Neural progenitor cell (in vitro differentiated cells): ENCODE measurements around the gene PCDHGB6. TPM values are rescaled to one million over a fixed set of nuclear protein-coding genes. Genes with fewer than 3 reads are reported as not detected.
A peak's percentile ranks its signal among the peaks of the same experiment; 100 is the strongest.
"Not testable (repeated sequence)": the region's sequence is repeated elsewhere in the genome, so short reads cannot be mapped to it uniquely, and the experiment has no call there.

ENCODE experiments used
- DNase-seq: peaks from one replicate; pipeline ENCODE4 v3.0.0-alpha.2; 2016; ENCODE audit warnings: low spot score
- H2AFZ ChIP-seq: fragments of 200-600 bp; sonication (generic); replicated peaks from 2 replicates; pipeline ENCODE4 v1.6.1; 2016; ENCODE audit warnings: antibody characterized with exemption
- H3F3A ChIP-seq: fragments of 200-600 bp; sonication (generic); 2 replicates; pipeline ENCODE4 v1.6.1; 2016; ENCODE audit warnings: antibody characterized with exemption, low read depth
- H3K27ac ChIP-seq: fragments of 200-600 bp; sonication (generic); 2 replicates; pipeline ENCODE4 v1.5.1; 2016; ENCODE audit warnings: mild to moderate bottlenecking
- H3K27me3 ChIP-seq: fragments of 200-600 bp; sonication (generic); 2 replicates; pipeline ENCODE4 v1.6.1; 2016; ENCODE audit warnings: mild to moderate bottlenecking, moderate library complexity
- H3K36me3 ChIP-seq: fragments of 200-600 bp; sonication (generic); 2 replicates; pipeline ENCODE4 v1.5.1; 2016
- H3K4me1 ChIP-seq: fragments of 200-600 bp; sonication (generic); 2 replicates; pipeline ENCODE4 v1.6.1; 2016; ENCODE audit warnings: mixed run types
- H3K4me2 ChIP-seq: fragments of 200-600 bp; sonication (generic); 2 replicates; pipeline ENCODE4 v1.6.1; 2016
- H3K4me3 ChIP-seq: fragments of 200-600 bp; sonication (generic); 2 replicates; pipeline ENCODE4 v1.5.1; 2016
- H3K79me2 ChIP-seq: fragments of 200-600 bp; sonication (generic); 2 replicates; pipeline ENCODE4 v1.6.1; 2016; ENCODE audit warnings: low read depth
- H3K9ac ChIP-seq: fragments of 200-600 bp; sonication (generic); 2 replicates; pipeline ENCODE4 v1.6.1; 2016
- H3K9me3 ChIP-seq: fragments of 200-600 bp; sonication (generic); 2 replicates; pipeline ENCODE4 v1.5.1; 2016; ENCODE audit warnings: low read depth
- H4K20me1 ChIP-seq: fragments of 200-600 bp; sonication (generic); 2 replicates; pipeline ENCODE4 v1.6.1; 2016; ENCODE audit warnings: low read depth
- H3K27ac Mint-ChIP-seq: 3 replicates; pipeline ENCODE4 v1.8.0; 2021; ENCODE audit warnings: mixed read lengths
- H3K27me3 Mint-ChIP-seq: 2 replicates; pipeline ENCODE4 v1.8.0; 2022; ENCODE audit warnings: low read depth, mild to moderate bottlenecking, inconsistent platforms, moderate library complexity, mixed read lengths; ENCODE audit not compliant: insufficient read depth
- H3K36me3 Mint-ChIP-seq: 3 replicates; pipeline ENCODE4 v1.8.0; 2021; ENCODE audit warnings: mixed read lengths
- H3K4me1 Mint-ChIP-seq: 3 replicates; pipeline ENCODE4 v1.8.0; 2021; ENCODE audit warnings: mixed read lengths
- H3K4me3 Mint-ChIP-seq: 3 replicates; pipeline ENCODE4 v1.8.0; 2021; ENCODE audit warnings: mild to moderate bottlenecking, moderate library complexity, mixed read lengths
- H3K9me3 Mint-ChIP-seq: 3 replicates; pipeline ENCODE4 v1.8.0; 2020; ENCODE audit warnings: mixed read lengths
- CTCF ChIP-seq: fragments of 200-600 bp; sonication (generic); IDR thresholded peaks from 2 replicates; pipeline ENCODE4 v1.5.1; 2017; ENCODE audit warnings: antibody characterized with exemption, mild to moderate bottlenecking
- EZH2 ChIP-seq: fragments of 200-600 bp; sonication (generic); IDR thresholded peaks from 2 replicates; pipeline ENCODE4 v1.6.1; 2017; ENCODE audit warnings: antibody characterized with exemption, mild to moderate bottlenecking, moderate library complexity
- EZH2phosphoT487 ChIP-seq: fragments of 200-600 bp; sonication (generic); IDR thresholded peaks from 2 replicates; pipeline ENCODE4 v1.6.1; 2017; ENCODE audit warnings: antibody characterized with exemption
- total RNA-seq: library from RNA; depleted of rRNA; stranded (reverse); fragments of >200 nt; gene quantifications from 2 replicates; pipeline ENCODE4 v1.2.3, GENCODE V29; 2015; ENCODE audit warnings: low replicate concordance

The PCDHGB6 gene
- total RNA-seq, 1 donor from 2014 or later: 13.2 TPM

DNA sequence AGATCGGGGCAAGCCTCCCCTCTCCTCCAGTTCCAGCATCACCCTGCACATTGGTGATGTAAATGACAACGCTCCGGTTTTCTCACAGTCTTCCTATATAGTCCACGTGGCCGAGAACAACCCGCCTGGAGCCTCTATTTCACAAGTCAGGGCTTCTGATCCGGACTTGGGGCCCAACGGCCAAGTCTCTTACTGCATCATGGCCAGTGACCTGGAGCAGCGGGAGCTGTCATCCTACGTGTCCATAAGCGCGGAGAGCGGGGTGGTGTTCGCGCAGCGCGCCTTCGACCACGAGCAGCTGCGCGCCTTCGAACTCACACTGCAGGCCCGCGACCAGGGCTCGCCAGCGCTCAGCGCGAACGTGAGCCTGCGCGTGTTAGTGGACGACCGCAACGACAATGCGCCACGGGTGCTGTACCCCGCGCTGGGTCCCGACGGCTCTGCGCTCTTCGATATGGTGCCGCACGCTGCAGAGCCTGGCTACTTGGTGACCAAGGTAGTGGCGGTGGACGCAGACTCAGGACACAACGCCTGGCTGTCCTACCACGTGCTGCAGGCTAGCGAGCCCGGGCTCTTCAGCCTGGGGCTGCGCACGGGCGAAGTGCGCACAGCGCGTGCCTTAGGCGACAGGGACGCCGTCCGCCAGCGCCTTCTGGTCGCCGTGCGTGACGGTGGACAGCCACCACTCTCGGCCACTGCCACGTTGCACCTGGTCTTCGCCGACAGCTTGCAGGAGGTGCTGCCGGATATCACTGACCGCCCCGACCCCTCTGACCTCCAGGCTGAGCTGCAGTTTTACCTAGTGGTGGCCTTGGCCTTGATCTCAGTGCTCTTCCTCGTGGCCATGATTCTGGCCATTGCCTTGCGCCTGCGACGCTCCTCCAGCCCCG, 18.4 kb upstream of the PCDHGB6 start:
- Histone ChIP-seq H3K4me3 (no peak overlapping the region), H3K4me2 (no peak overlapping the region), H3K27me3 (no peaks in the 10 kb centered on the region), H3K4me1 (no peaks in the 10 kb centered on the region), H4K20me1 (no peaks in the 10 kb centered on the region), H3F3A (peaks cover 7% of the 10 kb centered on the region), H3K9me3 (peaks cover 45% of the 10 kb centered on the region), H2AFZ (no peak overlapping the region), H3K9ac (no peak overlapping the region), H3K27ac (no peak overlapping the region), H3K79me2 (no peaks in the 10 kb centered on the region), H3K36me3 (peaks cover 19% of the 10 kb centered on the region)
- Mint-ChIP-seq H3K4me1 (no peaks in the 10 kb centered on the region), H3K27me3 (peaks cover 5% of the 10 kb centered on the region), H3K27ac (no peak overlapping the region), H3K9me3 (peaks cover 58% of the 10 kb centered on the region), H3K36me3 (peaks cover 9% of the 10 kb centered on the region), H3K4me3 (no peak overlapping the region)
- DNase-seq: no peak
- TF ChIP-seq EZH2 (no peak), EZH2phosphoT487 (no peak), CTCF (no peak)

GRCh38 chr5:141392429-141393198, 15.2 kb upstream of the PCDHGB6 start, which contains the start of gene PCDHGA8:
Gene PCDHGA8, plus strand, starts transcription at chr5:141392633. Its CDS starts 181 bp downstream, at chr5:141392814.
- Mint-ChIP-seq H3K4me1 (no peaks in the 10 kb centered on the region), H3K27me3 (peaks cover 2% of the 10 kb centered on the region), H3K27ac (no peak within 1 kb of the TSS), H3K36me3 (peaks cover 9% of the 10 kb centered on the region), H3K4me3 (no peak within 1 kb of the TSS), H3K9me3 (peaks cover 56% of the 10 kb centered on the region)
- Histone ChIP-seq H3K9ac (no peak within 1 kb of the TSS), H3F3A (peaks cover 7% of the 10 kb centered on the region), H2AFZ (no peak within 1 kb of the TSS), H3K4me2 (no peak within 1 kb of the TSS), H4K20me1 (no peaks in the 10 kb centered on the region), H3K79me2 (no peaks in the 10 kb centered on the region), H3K4me1 (no peaks in the 10 kb centered on the region), H3K36me3 (peaks cover 19% of the 10 kb centered on the region), H3K9me3 (peaks cover 57% of the 10 kb centered on the region), H3K27me3 (no peaks in the 10 kb centered on the region), H3K4me3 (peak within 1 kb of the TSS; percentile 3), H3K27ac (no peak within 1 kb of the TSS)
- DNase-seq: no peak
- no peak for TF ChIP-seq CTCF
- TF ChIP-seq EZH2: no peak
- TF ChIP-seq EZH2phosphoT487: no peak

- H4K20me1 ChIP-seq: no peaks in the 10 kb centered on the region
- H3K9ac ChIP-seq: no peak overlapping the region
- no peaks in the 10 kb centered on the region for H3K27me3 ChIP-seq
- H3F3A ChIP-seq: peaks cover 7% of the 10 kb centered on the region
- no peak overlapping the region for H3K27ac ChIP-seq
- H3K9me3 ChIP-seq: peaks cover 58% of the 10 kb centered on the region
- Mint-ChIP-seq H3K4me3 (no peak overlapping the region), H3K36me3 (peaks cover 9% of the 10 kb centered on the region), H3K27me3 (peaks cover 2% of the 10 kb centered on the region), H3K4me1 (no peaks in the 10 kb centered on the region), H3K9me3 (peaks cover 54% of the 10 kb centered on the region), H3K27ac (no peak overlapping the region)
- no peak overlapping the region for H2AFZ ChIP-seq
- H3K4me3 ChIP-seq: no peak overlapping the region
- no peak overlapping the region for H3K4me2 ChIP-seq
- no peaks in the 10 kb centered on the region for H3K79me2 ChIP-seq
- peaks cover 19% of the 10 kb centered on the region for H3K36me3 ChIP-seq
- no peaks in the 10 kb centered on the region for H3K4me1 ChIP-seq
- TF ChIP-seq EZH2 (no peak), EZH2phosphoT487 (no peak), CTCF (no peak)
- DNase-seq: no peak
Observed at GRCh38 chr5:141393267-141393666, 14.6 kb upstream of the PCDHGB6 start.

DNA sequence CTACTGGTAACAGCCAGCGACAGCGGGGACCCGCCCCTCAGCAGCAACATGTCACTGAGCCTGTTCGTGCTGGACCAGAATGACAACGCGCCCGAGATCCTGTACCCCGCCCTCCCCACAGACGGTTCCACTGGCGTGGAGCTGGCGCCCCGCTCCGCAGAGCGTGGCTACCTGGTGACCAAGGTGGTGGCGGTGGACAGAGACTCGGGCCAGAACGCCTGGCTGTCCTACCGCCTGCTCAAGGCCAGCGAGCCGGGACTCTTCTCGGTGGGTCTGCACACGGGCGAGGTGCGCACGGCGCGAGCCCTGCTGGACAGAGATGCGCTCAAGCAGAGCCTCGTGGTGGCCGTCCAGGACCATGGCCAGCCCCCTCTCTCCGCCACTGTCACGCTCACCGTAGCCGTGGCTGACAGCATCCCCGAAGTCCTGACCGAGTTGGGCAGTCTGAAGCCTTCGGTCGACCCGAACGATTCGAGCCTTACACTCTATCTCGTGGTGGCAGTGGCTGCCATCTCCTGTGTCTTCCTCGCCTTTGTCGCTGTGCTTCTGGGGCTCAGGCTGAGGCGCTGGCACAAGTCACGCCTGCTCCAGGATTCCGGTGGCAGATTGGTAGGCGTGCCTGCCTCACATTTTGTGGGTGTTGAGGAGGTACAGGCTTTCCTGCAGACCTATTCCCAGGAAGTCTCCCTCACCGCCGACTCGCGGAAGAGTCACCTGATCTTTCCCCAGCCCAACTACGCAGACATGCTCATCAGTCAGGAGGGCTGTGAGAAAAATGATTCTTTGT, 13.2 kb upstream of the PCDHGB6 start:
- DNase-seq, H3K27me3 Mint-ChIP-seq, H3K27ac ChIP-seq, H3K4me3 ChIP-seq, H3K79me2 ChIP-seq, H2AFZ ChIP-seq, H3K9ac ChIP-seq, H3F3A ChIP-seq, H3K4me3 Mint-ChIP-seq, H3K4me1 ChIP-seq, H3K4me1 Mint-ChIP-seq, H3K4me2 ChIP-seq, H3K36me3 Mint-ChIP-seq, H3K27me3 ChIP-seq, H4K20me1 ChIP-seq, H3K27ac Mint-ChIP-seq: not testable (repeated sequence)
- Histone ChIP-seq H3K36me3 (peaks cover 19% of the 10 kb centered on the region), H3K9me3 (peaks cover 63% of the 10 kb centered on the region)
- H3K9me3 Mint-ChIP-seq: peaks cover 56% of the 10 kb centered on the region
